BJ (cell line): ENCODE measurements around the gene ST6GAL1. TPM values are rescaled to one million over a fixed set of nuclear protein-coding genes. Genes with fewer than 3 reads are reported as not detected.
"Not testable (repeated sequence)": the region's sequence is repeated elsewhere in the genome, so short reads cannot be mapped to it uniquely, and the experiment has no call there.

Source experiments
- CTCF ChIA-PET: fragments of 350-600 bp; formaldehyde crosslinking; extraction: SDS; loops from one replicate; lab custom pipeline; 2021; ENCODE audit warnings: antibody characterized with exemption, inconsistent platforms; lab: Yijun Ruan, JAX
- POLR2A ChIA-PET: fragments of 300-600 bp; sonication (Branson Sonifier 250); formaldehyde crosslinking; extraction: SDS; loops from one replicate; lab custom pipeline; 2021; ENCODE audit warnings: antibody characterized with exemption; lab: Charles Lee
- DNase-seq: peaks from one replicate; pipeline ENCODE4 v3.0.0-alpha.2; 2011; ENCODE audit warnings: low read depth
- H3K27me3 ChIP-seq: 2 replicates; pipeline ENCODE4 v1.6.0; 2011; ENCODE audit warnings: low read length; ENCODE audit not compliant: control insufficient read depth, insufficient read depth
- H3K36me3 ChIP-seq: 2 replicates; pipeline ENCODE4 v1.5.1; 2011; ENCODE audit warnings: low read length; ENCODE audit not compliant: control insufficient read depth, insufficient read depth
- H3K4me3 ChIP-seq: 2 replicates; pipeline ENCODE4 v1.5.1; 2011; ENCODE audit warnings: low read depth, mild to moderate bottlenecking, control low read depth, low read length
- polyA plus RNA-seq: library from polyadenylated mRNA; depleted of rRNA; stranded (reverse); fragments of >200 nt; gene quantifications from 2 replicates; pipeline ENCODE4 v1.2.3, GENCODE V29; 2011
- TF ChIP-seq, protein P1 (sequence below): IDR thresholded peaks from 2 replicates; pipeline ENCODE4 v1.5.1; 2011; ENCODE audit warnings: low read depth, mild to moderate bottlenecking, control low read depth, inconsistent platforms, low read length, moderate library complexity; ENCODE audit not compliant: insufficient read depth

ST6GAL1 gene
- polyA plus RNA-seq, 1 experiment: 1.5 TPM

GRCh38 chr3:186886202-186886981, 43.9 kb upstream of the ST6GAL1 start:
- Histone ChIP-seq H3K27me3 (peaks cover 4% of the 10 kb centered on the region; the same call in 1 of the 2 replicates), H3K36me3 (no peaks in the 10 kb centered on the region), H3K4me3 (no peak overlapping the region)
- CTCF ChIA-PET: no interaction called here
- TF ChIP-seq, protein P1, sequence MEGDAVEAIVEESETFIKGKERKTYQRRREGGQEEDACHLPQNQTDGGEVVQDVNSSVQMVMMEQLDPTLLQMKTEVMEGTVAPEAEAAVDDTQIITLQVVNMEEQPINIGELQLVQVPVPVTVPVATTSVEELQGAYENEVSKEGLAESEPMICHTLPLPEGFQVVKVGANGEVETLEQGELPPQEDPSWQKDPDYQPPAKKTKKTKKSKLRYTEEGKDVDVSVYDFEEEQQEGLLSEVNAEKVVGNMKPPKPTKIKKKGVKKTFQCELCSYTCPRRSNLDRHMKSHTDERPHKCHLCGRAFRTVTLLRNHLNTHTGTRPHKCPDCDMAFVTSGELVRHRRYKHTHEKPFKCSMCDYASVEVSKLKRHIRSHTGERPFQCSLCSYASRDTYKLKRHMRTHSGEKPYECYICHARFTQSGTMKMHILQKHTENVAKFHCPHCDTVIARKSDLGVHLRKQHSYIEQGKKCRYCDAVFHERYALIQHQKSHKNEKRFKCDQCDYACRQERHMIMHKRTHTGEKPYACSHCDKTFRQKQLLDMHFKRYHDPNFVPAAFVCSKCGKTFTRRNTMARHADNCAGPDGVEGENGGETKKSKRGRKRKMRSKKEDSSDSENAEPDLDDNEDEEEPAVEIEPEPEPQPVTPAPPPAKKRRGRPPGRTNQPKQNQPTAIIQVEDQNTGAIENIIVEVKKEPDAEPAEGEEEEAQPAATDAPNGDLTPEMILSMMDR: no peak
- DNase-seq: no peak
- POLR2A ChIA-PET: no interaction called here

DNA sequence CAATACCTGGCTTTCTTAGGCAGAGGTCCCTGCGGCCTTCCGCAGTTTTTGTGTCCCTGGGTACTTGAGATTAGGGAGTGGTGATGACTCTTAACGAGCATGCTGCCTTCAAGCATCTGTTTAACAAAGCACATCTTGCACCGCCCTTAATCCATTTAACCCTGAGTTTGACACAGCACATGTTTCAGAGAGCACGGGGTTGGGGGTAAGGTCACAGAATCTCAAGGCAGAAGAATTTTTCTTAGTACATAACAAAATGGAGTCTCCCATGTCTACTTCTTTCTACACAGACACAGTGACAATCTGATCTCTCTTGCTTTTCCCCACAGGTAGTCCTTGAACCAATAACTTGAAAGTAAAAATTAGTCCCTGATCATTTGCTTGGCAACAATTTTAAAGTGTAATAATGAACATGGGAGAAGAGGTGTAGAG, 42.8 kb upstream of the ST6GAL1 start:
- H3K4me3 ChIP-seq, CTCF ChIA-PET, H3K27me3 ChIP-seq, H3K36me3 ChIP-seq, POLR2A ChIA-PET, DNase-seq: not testable (repeated sequence)

- Histone ChIP-seq H3K27me3 (peaks cover 4% of the 10 kb centered on the region; the same call in 1 of the 2 replicates), H3K4me3 (no peak overlapping the region), H3K36me3 (no peaks in the 10 kb centered on the region)
- no peak for DNase-seq
- POLR2A ChIA-PET: no interaction called here
- TF ChIP-seq, protein P1: no peak
- CTCF ChIA-PET: interaction anchor here (1.0 to 1.1 kb wide), 2 partner anchors 9 to 926 kb away, joined by 3 read pairs; no protein-coding TSS in a partner anchor
These were observed 41.8 kb upstream of the ST6GAL1 start for GRCh38 chr3:186888569-186888968.

- H3K4me3 ChIP-seq, POLR2A ChIA-PET, H3K36me3 ChIP-seq, DNase-seq, CTCF ChIA-PET, H3K27me3 ChIP-seq: not testable (repeated sequence)
These were observed 40.6 kb upstream of the ST6GAL1 start for GRCh38 chr3:186889698-186890097.

DNA sequence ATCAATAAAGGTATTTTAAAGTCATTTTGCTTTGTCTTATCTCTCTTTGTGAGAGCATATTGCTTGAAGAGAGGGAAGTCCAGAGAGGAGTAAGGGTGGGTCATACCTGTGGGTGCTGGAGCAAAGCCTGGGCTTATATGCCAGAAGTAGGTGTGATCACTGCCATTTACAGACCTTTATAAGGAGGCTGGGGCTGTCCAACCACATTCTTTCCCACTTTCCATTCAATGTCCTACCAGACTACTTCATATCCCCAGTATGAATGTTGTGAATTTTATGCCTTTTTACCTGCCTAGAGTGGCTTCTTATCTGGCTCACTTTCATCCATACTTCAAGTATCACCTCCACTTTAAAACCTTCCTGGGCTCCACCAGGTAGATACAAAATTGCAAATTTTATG, 39.4 kb upstream of the ST6GAL1 start:
- ChIA-PET CTCF (no interaction called here), POLR2A (no interaction called here)
- no peaks in the 10 kb centered on the region for H3K36me3 ChIP-seq
- TF ChIP-seq, protein P1: no peak
- H3K4me3 ChIP-seq: no peak overlapping the region
- peaks cover 4% of the 10 kb centered on the region; the same call in 1 of the 2 replicates for H3K27me3 ChIP-seq
- no peak for DNase-seq

DNA sequence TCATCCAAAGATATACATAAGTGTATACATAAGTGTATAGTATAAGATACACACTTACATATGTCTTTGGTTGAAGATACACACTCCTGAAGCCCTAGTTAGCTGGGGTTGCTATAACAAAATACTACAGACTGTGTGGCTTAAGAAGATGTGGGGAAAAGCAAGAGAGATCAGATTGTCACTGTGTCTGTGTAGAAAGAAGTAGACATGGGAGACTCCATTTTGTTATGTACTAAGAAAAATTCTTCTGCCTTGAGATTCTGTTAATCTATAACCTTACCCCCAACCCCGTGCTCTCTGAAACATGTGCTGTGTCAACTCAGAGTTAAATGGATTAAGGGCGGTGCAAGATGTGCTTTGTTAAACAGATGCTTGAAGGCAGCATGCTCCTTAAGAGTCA, 37.3 kb upstream of the ST6GAL1 start:
- DNase-seq, H3K27me3 ChIP-seq, H3K4me3 ChIP-seq, H3K36me3 ChIP-seq, POLR2A ChIA-PET: not testable (repeated sequence)
- CTCF ChIA-PET: interaction anchor here (0.6 to 0.7 kb wide), 2 partner anchors 85 to 784 kb away, joined by 3 to 4 read pairs; partner anchors contain the start of gene ETV5
